Adrenal gland (tissue), 5 donors: ENCODE results near the gene TP53I3.
A peak's percentile ranks its signal among the peaks of the same experiment; 100 is the strongest.

Experiments
- CTCF ChIP-seq, 6 experiments: fragments of 450-650 bp in 4 of 6; fragments of 200-600 bp in 2 of 6; sonication (generic) in 1 of 6; IDR thresholded peaks; 1 replicate in 5 of 6; 2 replicates in 1 of 6; pipeline versions ENCODE4 v1.5.1 to v1.8.0; 2016 to 2021; ENCODE audit warnings: antibody characterized with exemption in 6 of 6, mild to moderate bottlenecking in 2 of 6, moderate library complexity in 1 of 6
- POLR2A ChIP-seq, 2 donors: fragments of 450-650 bp; IDR thresholded peaks; one replicate each; pipeline ENCODE4 v1.6.1; 2017; ENCODE audit warnings: antibody characterized with exemption in 2 of 2, mild to moderate bottlenecking in 2 of 2, moderate library complexity in 1 of 2
- donor health status: DM: no; HTN: no; CAD: no.

- TF ChIP-seq CTCF (IDR thresholded peaks at IDR 0.05) (no peak), POLR2A (IDR thresholded peaks at IDR 0.05) (peak in 1 of 2 donors; percentile 3)
These were observed 7.6 kb downstream of the TP53I3 start for GRCh38 chr2:24076849-24077534.
